ENCODE data around the gene IL10RB.

The IL10RB gene

GRCh38 chr21:33266789-33267135, 595 bp downstream of the IL10RB start:
- TF ChIP-seq CTCF (IDR thresholded peaks at IDR 0.05): no peak
- DNase-seq (ENCODE audit: low spot score): no peak
- peak overlapping the region; percentile 82 to 95 for H3K27ac ChIP-seq

GRCh38 chr21:33267250-33267649, 1.1 kb downstream of the IL10RB start:
- no peak for TF ChIP-seq CTCF (IDR thresholded peaks at IDR 0.05)
- no peak for DNase-seq (ENCODE audit: low spot score)
- Histone ChIP-seq H3K27ac (peak overlapping the region; percentile 82 to 95), H3K4me3 (peak overlapping the region; percentile 95)

More at GRCh38 chr21:33266789-33267135, 595 bp downstream of the IL10RB start:
- peak overlapping the region; percentile 95 for H3K4me3 ChIP-seq

GRCh38 chr21:33268393-33268736, 2.2 kb downstream of the IL10RB start:
- DNase-seq (ENCODE audit: low spot score): no peak
- no peak overlapping the region for H3K4me3 ChIP-seq
- H3K27ac ChIP-seq: no peak overlapping the region
- TF ChIP-seq CTCF (IDR thresholded peaks at IDR 0.05): no peak

GRCh38 chr21:33268737-33269441, 2.7 kb downstream of the IL10RB start:
- DNase-seq (ENCODE audit: low spot score): no peak
- Histone ChIP-seq H3K4me3 (no peak overlapping the region), H3K27ac (no peak overlapping the region)
- no peak for TF ChIP-seq CTCF (IDR thresholded peaks at IDR 0.05)

- TF ChIP-seq CTCF (IDR thresholded peaks at IDR 0.05): no peak
- H3K27ac ChIP-seq: no peak overlapping the region
- H3K4me3 ChIP-seq: no peak overlapping the region
Observed at GRCh38 chr21:33270986-33271385, 4.8 kb downstream of the IL10RB start.

GRCh38 chr21:33273044-33273443, 6.9 kb downstream of the IL10RB start:
- no peak for DNase-seq (ENCODE audit: low spot score)
- TF ChIP-seq CTCF (IDR thresholded peaks at IDR 0.05): no peak
- Histone ChIP-seq H3K4me3 (no peak overlapping the region), H3K27ac (no peak overlapping the region)

More at GRCh38 chr21:33270986-33271385, 4.8 kb downstream of the IL10RB start:
- no peak for DNase-seq (ENCODE audit: low spot score)

- Histone ChIP-seq H3K27ac (no peak overlapping the region), H3K4me3 (no peak overlapping the region)
- DNase-seq (ENCODE audit: low spot score): no peak
- TF ChIP-seq CTCF (IDR thresholded peaks at IDR 0.05): no peak
Observed at GRCh38 chr21:33278721-33279120, 12.6 kb downstream of the IL10RB start.

Measured in coronary artery (tissue), 2 donors.